GM19043 (cell line): Measurements from ENCODE around the gene UNC119B.

ENCODE experiments used
- ATAC-seq: cut with Tn5 transposase; IDR thresholded peaks from one replicate; pipeline ENCODE4 v1.9.1; 2021; ENCODE audit warnings: low read depth; ENCODE audit not compliant: unreplicated experiment

UNC119B gene

GRCh38 chr12:120761519-120761934 lies 51.3 kb downstream of the UNC119B start:
- no peak for ATAC-seq

DNA sequence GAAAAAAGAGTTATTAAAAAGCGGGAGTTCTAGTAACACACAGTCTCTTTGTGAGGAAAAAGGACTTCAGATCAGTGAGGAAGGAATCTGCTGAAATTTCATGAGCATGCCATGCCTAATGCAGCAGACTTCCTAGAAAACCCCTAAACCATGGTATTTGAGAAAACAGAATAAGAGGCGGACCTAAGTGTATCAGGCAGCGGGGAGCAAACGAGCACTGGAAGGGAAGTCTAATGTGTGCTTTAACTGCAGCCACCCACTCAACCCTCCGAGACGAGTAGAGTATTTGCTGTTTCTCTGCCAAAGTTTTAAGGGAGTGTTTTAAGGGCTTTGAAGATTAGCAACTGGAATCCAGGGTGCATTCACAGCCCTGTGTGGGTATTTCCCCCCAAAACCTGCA lies 51.8 kb downstream of the UNC119B start:
- ATAC-seq, result no peak

DNA sequence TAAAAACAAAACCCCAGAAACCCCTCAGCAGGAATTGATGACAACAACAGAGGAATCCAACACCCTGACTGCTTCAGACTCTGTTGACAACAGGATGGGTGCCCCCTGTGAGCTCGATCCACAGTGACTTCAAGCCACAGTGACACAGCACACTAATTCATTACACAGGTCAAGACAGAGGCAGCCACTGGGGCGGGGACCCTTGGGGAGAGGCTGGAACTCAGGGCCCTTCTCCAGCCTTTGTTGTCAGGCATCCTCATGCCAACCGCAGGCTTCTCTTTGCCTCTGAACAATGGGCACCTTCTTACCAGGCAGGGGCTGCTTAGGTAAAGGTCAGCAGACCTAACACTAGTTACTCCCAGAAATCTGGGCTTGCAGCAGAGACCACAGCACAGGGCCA lies 53.0 kb downstream of the UNC119B start:
- no peak for ATAC-seq

DNA sequence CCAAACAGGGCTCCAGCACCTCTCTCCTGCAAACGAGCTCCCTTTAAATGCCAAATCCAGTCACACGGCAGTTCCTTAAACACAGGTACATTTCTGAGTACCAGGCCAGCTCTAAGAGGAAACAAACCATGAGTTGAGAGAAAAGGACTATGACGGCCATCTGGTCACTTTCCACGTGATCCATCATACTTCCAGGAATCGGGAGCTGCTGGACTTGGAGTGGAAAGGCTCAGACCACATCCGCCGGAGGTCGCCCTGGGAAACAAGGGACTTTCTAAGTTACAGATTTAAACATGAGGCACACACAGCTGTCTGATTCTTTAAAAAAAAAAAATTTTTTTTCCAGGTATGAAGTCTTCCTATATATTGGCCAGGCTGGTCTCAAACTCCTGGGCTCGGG lies 54.6 kb downstream of the UNC119B start:
- no peak for ATAC-seq

DNA sequence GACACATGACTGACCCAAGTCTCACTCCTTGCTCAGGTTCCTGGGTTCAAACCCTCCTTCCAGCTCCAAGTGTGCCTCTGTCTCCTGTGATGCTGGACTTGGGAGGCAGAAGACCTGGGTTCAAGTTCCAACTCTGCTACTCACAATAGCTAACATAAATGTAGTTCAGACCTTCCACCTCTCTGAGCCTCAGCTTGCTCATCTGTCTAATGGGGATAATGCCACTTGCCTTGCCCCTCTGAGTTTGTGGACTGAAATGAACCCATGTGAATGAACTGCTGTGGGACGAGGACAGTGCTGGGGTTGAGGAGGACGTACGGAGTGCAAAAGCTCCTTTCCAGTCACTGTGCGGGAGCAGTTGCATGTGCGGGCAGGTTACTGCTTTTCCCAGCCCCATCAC lies 56.3 kb downstream of the UNC119B start:
- no peak for ATAC-seq

- ATAC-seq, result no peak
Observed at GRCh38 chr12:120767071-120768024, 57.1 kb downstream of the UNC119B start.

DNA sequence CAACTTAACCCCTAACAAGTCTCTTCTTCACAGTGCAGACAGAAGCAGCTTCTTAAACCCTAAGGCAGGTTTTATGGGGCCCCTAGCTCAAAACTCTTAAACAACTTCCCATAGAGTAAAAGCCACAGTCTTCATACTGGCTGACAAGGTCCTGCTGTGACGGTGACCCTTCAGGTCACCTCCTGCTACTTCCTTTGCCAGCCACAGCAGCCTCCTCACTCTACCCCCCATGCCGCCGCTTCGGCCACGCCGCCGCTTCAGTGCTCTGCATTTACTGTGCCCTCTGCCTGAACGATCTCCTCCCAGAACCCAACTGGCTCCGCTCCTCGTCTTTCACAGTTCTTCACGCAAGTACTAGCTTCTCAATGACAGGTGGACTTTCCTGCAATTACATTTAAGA lies 60.8 kb downstream of the UNC119B start:
- ATAC-seq, result no peak
